ENCODE results near the gene ATXN1.
"Not testable (repeated sequence)": the region's sequence is repeated elsewhere in the genome, so short reads cannot be mapped to it uniquely, and the experiment has no call there.

The ATXN1 gene

DNA sequence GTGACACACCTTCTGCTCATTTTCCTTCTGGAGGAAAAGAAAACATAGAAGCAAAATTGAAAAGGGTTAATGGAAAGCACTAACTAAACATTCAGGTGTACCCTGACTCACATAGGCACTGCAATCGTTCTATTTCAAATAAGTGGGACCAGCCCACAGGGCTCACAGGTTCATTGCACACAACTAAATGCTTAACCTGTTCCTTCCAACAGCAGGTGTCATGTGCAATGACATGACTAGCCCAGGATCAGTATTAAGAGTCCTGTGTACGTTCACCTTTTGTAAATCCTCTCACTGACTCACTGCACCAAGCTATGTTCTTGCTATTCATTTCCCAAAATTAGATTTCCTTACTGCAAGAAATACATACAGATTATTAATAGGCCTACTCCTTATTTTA, 371.6 kb downstream of the ATXN1 start:
- Histone ChIP-seq H3K27me3 (ENCODE audit: insufficient read depth, poor library complexity, severe bottlenecking) (no peaks in the 10 kb centered on the region), H3K4me3 (replicated peaks; ENCODE audit: insufficient read depth, low read length) (no peak overlapping the region), H3K27ac (replicated peaks) (no peak overlapping the region)
- no peak for TF ChIP-seq GABPA (IDR thresholded peaks at IDR 0.05; ENCODE audit: low read depth)
- no peak for DNase-seq (ENCODE audit: low read depth in 1 of 2, low spot score in 1 of 2)

DNA sequence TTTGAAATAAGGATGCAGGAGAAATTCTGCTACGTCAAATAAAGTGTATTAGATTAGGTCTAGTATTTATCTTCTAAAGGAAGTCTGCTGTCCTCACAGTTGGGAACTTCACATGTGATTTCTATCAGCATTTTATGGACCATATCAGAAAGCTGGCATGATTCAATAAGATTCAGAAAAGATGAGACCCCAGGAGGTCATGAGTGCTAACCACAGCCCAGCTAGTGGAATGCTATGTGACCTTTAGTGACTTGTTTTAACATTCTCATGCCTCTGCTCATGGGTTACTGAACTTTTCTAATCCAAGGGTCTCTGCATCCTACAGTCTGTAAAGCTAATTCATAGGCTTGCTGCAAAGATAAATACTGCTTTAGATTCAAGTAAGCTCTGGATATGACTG, 372.8 kb downstream of the ATXN1 start:
- TF ChIP-seq SPI1 (IDR thresholded peaks at IDR 0.05; ENCODE audit: borderline replicate concordance, low read depth) (no peak), GABPA (IDR thresholded peaks at IDR 0.05; ENCODE audit: low read depth) (no peak), POLR2AphosphoS5 (IDR thresholded peaks at IDR 0.05; ENCODE audit: low read depth) (no peak)
- TF ChIP-seq, protein P1, sequence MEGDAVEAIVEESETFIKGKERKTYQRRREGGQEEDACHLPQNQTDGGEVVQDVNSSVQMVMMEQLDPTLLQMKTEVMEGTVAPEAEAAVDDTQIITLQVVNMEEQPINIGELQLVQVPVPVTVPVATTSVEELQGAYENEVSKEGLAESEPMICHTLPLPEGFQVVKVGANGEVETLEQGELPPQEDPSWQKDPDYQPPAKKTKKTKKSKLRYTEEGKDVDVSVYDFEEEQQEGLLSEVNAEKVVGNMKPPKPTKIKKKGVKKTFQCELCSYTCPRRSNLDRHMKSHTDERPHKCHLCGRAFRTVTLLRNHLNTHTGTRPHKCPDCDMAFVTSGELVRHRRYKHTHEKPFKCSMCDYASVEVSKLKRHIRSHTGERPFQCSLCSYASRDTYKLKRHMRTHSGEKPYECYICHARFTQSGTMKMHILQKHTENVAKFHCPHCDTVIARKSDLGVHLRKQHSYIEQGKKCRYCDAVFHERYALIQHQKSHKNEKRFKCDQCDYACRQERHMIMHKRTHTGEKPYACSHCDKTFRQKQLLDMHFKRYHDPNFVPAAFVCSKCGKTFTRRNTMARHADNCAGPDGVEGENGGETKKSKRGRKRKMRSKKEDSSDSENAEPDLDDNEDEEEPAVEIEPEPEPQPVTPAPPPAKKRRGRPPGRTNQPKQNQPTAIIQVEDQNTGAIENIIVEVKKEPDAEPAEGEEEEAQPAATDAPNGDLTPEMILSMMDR (IDR thresholded peaks at IDR 0.05; ENCODE audit: insufficient read depth, low read length): no peak
- TF ChIP-seq, protein P2, sequence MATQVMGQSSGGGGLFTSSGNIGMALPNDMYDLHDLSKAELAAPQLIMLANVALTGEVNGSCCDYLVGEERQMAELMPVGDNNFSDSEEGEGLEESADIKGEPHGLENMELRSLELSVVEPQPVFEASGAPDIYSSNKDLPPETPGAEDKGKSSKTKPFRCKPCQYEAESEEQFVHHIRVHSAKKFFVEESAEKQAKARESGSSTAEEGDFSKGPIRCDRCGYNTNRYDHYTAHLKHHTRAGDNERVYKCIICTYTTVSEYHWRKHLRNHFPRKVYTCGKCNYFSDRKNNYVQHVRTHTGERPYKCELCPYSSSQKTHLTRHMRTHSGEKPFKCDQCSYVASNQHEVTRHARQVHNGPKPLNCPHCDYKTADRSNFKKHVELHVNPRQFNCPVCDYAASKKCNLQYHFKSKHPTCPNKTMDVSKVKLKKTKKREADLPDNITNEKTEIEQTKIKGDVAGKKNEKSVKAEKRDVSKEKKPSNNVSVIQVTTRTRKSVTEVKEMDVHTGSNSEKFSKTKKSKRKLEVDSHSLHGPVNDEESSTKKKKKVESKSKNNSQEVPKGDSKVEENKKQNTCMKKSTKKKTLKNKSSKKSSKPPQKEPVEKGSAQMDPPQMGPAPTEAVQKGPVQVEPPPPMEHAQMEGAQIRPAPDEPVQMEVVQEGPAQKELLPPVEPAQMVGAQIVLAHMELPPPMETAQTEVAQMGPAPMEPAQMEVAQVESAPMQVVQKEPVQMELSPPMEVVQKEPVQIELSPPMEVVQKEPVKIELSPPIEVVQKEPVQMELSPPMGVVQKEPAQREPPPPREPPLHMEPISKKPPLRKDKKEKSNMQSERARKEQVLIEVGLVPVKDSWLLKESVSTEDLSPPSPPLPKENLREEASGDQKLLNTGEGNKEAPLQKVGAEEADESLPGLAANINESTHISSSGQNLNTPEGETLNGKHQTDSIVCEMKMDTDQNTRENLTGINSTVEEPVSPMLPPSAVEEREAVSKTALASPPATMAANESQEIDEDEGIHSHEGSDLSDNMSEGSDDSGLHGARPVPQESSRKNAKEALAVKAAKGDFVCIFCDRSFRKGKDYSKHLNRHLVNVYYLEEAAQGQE (IDR thresholded peaks at IDR 0.05; ENCODE audit: insufficient replicate concordance, low read depth): no peak
- DNase-seq (ENCODE audit: low read depth in 1 of 2, low spot score in 1 of 2): no peak
- no peak overlapping the region for H3K4me3 ChIP-seq (replicated peaks; ENCODE audit: insufficient read depth, low read length)
- H3K27ac ChIP-seq (replicated peaks): no peak overlapping the region
- no peaks in the 10 kb centered on the region for H3K27me3 ChIP-seq (ENCODE audit: insufficient read depth, poor library complexity, severe bottlenecking)

DNA sequence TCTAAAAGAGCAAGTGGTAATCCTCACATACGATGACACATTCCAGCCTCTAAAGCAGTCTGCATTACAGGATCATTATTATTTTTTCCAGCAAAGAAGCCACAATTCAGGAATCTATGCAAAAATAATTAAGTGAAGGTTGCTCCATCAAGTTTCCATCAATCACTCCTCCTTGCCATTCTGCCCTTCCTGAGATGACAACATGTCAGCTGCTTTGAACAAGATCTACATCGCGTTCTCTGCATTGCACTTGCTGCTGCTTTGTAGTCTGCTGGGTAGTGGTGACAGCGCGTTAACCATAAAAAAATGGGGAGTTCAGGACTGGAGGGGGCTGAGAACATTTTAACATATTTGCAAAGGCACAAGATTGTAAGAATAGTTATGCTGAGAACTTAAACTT, 375.2 kb downstream of the ATXN1 start:
- DNase-seq (ENCODE audit: low read depth in 1 of 2, low spot score in 1 of 2): no peak
- no peak for TF ChIP-seq GABPA (IDR thresholded peaks at IDR 0.05; ENCODE audit: low read depth)
- Histone ChIP-seq H3K4me3 (replicated peaks; ENCODE audit: insufficient read depth, low read length) (no peak overlapping the region), H3K27me3 (ENCODE audit: insufficient read depth, poor library complexity, severe bottlenecking) (no peaks in the 10 kb centered on the region), H3K27ac (replicated peaks) (no peak overlapping the region)

DNA sequence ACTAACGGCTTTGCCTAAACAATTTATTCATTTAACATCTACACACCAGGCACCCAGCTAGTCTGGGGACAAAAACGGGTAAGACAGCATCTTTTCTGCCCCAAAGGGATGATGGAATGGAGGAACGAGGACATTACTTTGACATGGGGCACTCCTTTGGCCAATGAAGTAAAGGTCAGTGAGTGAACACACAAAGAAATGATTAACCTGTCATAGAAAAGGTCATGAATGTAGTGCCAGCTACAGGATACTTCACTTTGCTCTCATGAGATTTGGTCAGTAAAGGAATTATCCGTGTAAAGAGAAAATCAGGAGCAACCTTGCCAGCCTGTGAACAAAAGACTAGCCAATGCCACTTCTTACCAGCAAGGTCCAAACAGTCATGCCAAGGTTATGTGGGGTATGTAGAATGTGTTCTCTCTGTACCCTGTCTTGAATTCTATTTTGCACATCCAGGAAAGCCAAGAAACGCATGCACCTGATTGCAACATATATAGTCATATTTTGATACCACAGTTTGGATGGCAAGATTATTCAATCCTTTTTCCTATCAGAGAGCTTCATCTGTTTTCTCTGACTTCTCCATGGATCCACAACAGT, 377.6 kb downstream of the ATXN1 start:
- H3K27me3 ChIP-seq (ENCODE audit: insufficient read depth, poor library complexity, severe bottlenecking): no peaks in the 10 kb centered on the region
- no peak for DNase-seq (ENCODE audit: low read depth in 1 of 2, low spot score in 1 of 2)
- no peak overlapping the region for H3K4me3 ChIP-seq (replicated peaks; ENCODE audit: insufficient read depth, low read length)
- TF ChIP-seq, protein P2 (IDR thresholded peaks at IDR 0.05; ENCODE audit: insufficient replicate concordance, low read depth): no peak
- TF ChIP-seq, protein P1 (IDR thresholded peaks at IDR 0.05; ENCODE audit: insufficient read depth, low read length): no peak
- TF ChIP-seq GABPA (IDR thresholded peaks at IDR 0.05; ENCODE audit: low read depth) (no peak), SPI1 (IDR thresholded peaks at IDR 0.05; ENCODE audit: borderline replicate concordance, low read depth) (no peak), POLR2AphosphoS5 (IDR thresholded peaks at IDR 0.05; ENCODE audit: low read depth) (no peak)
- H3K27ac ChIP-seq (replicated peaks): no peak overlapping the region

DNA sequence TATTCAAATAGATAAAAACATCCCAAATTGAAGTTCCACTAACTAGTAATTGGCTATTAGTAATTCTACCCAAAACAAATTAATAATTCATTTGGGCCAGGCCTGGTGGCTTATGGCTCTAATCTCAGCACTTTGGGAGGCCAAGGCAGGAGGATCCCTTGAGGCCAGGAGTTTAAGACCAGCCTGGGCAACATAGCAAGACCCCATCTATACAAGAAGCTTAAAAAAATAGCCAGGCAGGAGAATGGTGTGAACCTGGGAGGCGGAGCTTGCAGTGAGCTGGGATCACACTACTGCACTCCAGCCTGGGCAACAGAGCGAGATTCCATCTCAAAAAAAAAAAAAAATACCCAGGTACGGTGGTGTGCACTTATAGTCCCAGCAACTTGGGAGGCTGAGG, 379.3 kb downstream of the ATXN1 start:
- not testable (repeated sequence) for H3K4me3 ChIP-seq (replicated peaks; ENCODE audit: insufficient read depth, low read length); H3K27ac ChIP-seq (replicated peaks); DNase-seq (ENCODE audit: low read depth in 1 of 2, low spot score in 1 of 2); H3K27me3 ChIP-seq (ENCODE audit: insufficient read depth, poor library complexity, severe bottlenecking)

Data from HL-60 (cell line).